GM15510 (cell line): ENCODE measurements around the gene TIMP2.

ENCODE experiments used
- POLR2A ChIP-seq: IDR thresholded peaks from 3 replicates; pipeline ENCODE4 v1.6.1; 2011; ENCODE audit warnings: borderline replicate concordance; ENCODE audit not compliant: insufficient read length; ENCODE audit errors: extremely low read depth

The TIMP2 gene

DNA sequence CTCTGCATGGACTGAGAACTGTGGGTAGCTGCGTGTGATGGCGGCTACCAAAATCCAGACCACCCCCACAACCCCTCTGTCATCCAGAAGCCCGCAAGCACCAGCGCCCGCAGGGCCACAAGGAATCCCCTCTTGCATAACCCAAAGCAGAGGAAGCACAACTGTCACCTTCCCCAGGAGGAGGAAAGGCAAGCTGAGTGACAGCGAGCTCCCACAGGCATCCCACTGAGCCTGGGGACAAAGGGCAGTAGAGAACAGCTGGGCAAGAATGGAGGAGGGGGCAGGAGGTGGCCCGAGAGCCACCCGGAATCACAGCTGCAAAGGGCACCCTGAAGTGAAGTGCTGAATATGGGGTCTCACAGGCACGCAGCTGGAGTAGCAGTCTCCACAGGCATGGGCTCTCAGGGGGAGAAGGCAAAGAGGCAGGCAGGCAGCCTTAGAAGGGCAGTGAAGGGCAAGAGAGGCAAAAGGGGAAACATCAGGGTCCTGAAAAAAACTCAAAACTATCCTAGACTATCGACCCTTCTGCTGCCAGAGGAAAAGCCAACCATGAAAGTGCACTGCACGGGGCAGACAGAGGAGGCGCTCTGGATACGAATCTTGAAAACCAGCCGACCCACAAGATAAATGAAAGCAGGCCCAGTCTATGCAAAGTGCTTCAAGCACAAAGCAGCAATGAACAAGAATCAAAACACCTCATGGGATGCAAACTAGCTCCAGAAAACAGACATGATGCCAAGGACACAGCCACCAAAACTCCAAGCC is 101.7 kb downstream of the TIMP2 start:
- TF ChIP-seq POLR2A: no peak

DNA sequence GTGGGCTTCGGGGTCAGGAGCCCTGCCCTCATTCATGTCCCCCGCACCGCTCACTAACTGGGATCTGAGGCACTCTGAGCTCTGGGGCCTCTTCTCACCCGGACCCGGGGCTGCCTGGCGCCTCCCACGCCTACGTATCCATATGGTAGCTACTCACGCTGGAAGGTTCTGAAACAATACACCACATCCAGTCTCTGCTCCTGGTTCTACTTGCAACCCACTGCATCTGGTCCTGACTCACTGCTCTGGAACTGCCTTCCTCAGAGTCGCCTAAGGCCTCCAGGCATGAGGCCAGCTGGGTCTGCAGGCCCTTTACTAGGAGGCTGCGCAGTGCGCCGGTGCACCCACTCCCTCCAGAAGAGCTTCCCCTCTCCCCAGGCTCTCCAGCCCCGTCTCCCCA is 102.6 kb downstream of the TIMP2 start:
- TF ChIP-seq POLR2A: no peak

DNA sequence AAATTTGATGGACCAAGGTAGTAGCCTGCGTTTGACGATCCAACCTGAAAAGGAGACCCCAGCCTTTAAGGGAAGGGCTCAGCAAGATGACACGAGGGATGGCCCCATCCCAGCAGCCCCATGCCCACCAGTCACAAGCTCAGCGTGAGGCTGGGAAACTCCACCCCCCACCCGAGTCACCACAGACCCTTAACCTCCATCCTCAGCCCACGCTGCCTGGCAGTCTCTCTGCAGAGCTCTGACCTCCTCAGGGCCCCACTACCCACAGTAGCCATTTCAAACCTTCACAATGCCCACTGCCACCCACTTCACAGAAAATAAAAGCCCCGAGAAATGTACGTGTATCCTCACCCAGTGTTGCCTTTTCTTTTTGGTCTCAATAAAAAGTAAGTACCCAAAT is 103.2 kb downstream of the TIMP2 start:
- TF ChIP-seq POLR2A: no peak

DNA sequence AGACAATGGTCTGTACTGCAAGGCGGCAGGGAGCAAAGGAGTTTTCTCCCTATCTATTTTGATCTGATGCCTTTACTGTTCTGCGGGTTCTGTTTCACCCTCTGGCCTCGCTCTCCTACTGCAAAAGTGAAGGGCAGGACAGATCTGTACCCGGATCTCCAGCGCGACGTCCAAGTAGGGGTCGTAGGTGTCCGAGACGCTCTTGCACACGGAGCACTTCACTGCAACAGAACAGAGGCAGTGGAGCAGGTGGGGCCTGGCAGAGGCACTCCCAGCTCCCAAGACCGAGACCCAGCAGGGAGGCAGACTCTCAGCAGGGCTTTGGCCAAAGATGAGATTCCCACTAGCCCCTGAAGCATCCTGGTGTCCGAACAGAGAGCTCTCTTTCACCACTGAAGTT is 104.3 kb downstream of the TIMP2 start:
- TF ChIP-seq POLR2A: no peak

DNA sequence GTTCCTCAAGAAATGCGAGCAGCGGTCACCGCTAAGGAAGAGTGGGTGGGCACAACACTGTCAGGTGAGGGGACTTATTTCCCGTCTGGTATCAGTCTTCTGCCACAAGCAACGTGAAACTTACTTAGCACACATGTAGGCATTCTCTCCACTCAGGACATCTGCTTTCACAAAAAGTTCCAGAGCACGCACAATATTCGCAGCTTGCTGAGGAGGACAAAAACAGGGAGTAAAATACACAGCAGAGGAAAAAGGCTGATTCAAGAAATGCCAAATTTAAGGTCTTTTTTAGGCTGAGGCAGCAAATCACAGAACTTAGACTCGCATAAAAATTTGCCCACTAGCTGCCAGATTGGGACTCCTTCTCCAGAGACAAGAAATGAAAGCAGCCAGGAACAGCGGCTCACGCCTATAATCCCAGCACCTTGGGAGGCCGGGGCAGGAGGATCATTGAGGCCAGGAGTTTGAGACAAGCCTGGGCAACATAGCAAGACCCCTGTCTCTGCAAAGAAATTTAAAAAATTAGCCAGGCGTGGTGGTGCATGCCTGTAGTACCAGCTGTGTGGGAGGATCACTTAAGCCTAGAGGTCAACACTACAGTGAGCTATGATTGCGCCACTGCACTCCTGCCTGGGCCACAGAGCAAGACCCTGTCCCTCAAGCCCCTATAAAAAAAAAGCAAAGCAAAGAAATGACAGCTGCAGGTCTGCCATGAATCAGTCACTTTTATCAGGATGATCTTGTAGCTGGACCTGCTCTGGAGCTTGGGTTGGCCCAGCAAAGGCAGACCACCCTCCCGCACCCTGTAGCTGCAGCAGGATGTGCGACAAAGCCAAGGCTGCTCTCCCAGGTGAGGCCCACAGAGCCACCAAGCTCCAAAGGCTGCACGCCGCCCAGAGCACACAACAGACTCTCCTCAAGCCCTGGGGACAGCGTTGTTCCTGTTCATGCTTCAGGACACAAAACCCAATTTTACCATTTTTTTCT is 105.1 kb downstream of the TIMP2 start:
- TF ChIP-seq POLR2A: no peak

DNA sequence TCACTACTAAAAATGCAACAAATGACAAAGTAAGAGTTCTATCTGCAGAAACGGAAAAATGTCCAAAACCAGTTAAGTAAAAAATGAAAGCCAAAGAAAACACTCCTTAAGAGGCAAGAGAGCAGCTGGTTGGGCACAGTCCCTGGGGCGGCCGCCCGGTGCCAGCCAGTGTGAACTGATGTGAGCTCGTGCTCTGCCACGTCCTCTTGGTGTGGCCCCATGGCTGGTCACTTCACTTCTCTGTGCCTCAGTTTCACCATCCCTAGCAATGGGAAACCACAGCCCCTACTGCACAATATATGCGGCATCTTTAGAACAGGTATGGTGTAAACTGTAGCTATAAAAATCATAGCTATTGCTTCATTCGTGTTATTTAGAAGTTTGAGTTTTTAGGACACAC is 105.8 kb downstream of the TIMP2 start:
- no peak for TF ChIP-seq POLR2A

DNA sequence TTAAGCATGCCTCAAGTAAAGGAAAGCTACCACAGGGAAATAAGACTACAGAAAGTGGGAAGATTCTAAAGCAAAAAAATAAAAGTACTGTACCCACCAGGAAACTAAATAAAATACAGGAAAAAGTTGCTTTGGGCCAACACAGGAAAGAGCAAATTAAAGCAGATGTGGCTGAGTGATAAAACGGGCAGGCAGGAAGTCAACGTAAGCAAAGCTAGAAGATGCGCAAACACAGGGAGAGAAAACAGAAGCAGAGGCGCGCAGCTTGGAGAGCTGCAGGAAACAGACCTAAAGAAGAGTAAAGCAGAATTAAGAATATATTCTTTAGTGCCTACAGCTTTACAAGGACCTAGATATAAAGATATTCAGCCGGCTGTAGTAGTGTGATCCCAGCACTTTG is 106.3 kb downstream of the TIMP2 start:
- TF ChIP-seq POLR2A: no peak

DNA sequence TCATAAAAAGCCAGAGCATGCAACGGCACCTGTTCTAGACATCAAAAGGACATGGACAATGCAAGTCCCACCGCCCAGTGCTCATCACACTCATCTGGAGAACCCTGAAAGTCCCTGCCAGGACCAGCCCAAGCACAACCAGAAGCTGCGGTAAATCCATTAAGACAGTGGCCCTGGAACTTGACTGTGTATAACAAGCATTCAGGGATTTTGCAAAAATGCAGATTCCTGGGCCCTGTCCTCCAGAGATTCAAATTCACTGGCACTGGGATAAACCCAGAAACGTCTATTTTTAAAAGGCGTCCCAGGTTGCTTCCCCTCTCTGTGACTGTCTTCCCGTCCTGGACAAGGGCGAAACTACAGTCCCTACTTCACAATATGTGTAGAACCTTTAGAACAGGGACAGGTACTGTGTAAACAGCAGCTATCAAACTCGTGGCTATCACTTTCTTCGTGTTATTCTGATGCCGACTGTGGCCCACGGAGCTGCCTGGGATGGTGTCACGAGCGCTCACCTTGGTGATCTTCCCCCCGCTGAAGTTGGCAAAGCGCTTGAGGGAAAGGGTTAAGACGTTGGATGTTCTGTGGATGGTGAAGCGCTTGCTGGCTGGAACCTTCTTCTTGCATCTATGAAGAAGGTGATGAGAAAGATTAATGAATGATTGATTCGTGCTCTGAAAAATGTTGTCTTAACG is 106.9 kb downstream of the TIMP2 start:
- no peak for TF ChIP-seq POLR2A

DNA sequence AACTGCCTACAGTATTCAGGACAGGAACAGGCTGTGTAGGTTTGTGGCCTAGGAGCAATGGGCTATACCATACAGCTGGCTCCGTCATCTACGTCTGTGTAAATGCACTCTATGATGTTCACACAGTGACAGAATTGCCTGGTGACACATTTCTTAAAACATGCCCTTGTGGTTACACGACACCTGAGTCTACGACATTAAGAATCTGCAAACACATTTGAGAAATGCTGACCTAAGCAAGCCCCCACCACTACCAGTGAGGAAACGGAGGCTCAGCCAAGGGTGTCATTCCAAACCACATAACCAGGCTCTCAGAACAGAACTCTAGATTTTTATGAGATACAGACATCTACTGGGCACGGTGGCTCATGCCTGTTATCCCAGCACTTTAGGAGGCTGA is 108.1 kb downstream of the TIMP2 start:
- TF ChIP-seq POLR2A: no peak

DNA sequence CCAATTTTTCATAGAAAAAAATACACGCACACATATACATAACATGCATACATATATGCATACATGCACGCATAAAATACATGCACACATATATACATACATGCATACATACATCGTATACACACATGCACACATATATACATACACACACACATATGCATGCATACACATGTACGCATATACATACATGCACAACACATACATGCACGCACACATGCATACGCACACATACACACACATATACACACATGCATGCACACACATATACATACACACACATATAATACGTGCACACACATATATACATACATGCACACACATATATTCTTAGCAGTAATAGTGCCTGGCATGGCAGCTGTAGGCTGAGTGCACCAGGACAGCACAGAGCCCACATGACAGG is 109.5 kb downstream of the TIMP2 start:
- no peak for TF ChIP-seq POLR2A

DNA sequence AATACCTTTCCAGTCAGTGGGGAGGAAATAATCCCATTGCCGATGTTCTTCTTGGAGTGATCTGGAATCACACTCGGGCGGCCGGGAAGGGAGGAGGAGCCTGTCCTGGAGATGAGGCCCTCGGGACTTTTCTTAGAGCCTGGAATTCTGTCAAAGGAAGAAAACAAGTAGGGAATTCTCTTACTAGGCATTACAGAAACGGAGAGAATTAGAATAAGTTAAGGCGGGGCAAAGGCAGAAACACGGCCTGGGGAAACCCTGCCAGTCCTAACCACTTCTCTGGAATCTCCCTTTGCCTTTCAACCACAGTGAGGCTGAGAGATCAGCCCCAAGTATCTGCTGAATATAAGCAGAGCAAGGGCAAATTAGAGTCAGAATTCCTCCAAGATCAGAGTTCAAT is 112.3 kb downstream of the TIMP2 start:
- no peak for TF ChIP-seq POLR2A

DNA sequence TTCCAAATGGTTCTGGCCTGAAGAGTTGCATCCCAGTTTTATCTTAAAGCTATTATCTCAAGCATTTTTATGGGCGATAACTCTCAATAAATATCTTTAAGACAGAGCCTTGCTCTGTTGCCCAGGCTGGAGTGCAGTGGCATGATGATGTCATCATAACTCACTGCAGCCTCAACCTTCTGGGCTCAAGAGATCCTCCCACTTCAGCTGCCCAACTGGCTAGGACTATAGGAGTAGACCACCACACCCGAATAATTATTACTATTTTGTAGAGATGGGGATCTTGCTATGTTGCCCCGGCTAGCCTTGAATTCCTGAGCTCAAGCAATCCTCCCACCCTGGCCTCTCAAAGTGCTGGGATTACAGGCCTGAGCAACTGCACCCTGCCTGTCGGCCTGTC is 117.0 kb downstream of the TIMP2 start:
- no peak for TF ChIP-seq POLR2A

DNA sequence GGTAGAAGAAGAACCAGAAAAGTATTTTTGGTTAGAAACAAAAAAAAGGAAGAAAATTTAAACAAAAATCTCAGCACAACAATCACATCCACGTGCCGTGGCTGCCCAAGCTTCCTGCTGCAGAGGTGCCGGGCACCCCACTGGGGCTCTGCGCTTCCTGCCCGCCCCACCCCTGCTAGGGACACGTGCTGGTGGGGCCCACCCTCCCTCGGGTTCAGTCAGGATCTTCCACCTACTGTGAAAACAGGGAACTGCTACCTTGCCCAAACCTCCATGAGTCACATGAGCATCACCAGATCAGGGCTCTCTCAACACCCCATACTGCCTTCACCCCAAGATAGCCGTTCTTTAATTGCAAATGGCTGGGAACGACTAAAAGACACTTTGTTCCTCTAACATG is 118.7 kb downstream of the TIMP2 start:
- TF ChIP-seq POLR2A: no peak

DNA sequence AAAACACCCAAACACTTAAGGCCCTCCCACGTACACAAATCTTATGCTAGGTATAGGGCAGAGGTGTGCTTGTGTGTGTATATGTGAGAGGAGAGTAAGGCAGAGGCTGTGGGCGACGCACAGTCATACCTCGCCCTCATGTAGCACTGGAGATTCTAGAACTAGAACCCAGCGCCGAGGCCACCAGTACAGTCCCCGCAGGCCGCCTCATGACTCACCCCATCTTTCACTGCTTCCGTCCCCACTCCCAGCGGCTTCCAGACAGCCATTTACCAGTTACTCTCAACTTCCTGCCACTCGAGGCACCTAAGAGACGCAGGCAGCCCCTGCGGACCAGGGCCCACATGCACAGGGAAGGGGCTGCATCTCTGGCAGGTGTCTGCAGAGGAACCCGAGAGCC is 119.9 kb downstream of the TIMP2 start:
- TF ChIP-seq POLR2A: no peak

DNA sequence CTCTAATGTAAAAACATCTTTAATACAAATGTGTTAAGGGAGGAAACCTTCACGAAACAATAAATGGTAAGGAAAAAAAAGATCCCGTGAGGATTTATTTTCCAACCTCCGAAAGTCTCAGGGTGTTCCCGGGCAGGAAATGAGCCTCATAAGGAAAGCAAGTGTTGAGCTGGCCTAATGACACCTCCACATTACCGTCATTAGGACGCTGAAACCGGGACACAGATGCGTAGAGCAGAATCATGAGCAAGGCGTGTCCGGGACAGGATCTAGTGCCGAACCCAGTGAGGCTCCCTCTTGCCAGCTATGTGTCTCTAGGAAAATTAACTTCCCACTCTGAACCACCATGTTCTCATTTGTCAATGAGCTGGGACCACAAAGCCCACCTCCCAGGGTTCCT is 120.4 kb downstream of the TIMP2 start:
- no peak for TF ChIP-seq POLR2A
